Stomach (tissue), 9 donors: ENCODE results near the gene PPEF1. TPM values are rescaled to one million over a fixed set of nuclear protein-coding genes. Genes with fewer than 3 reads are reported as not detected.
"Not testable (repeated sequence)": the region's sequence is repeated elsewhere in the genome, so short reads cannot be mapped to it uniquely, and the experiment has no call there.

Experiments
- DNase-seq, 2 donors: peaks; one replicate each; pipeline versions ENCODE4 v3.0.0 to v3.0.0-alpha.2; 2013 to 2019
- H3K27ac ChIP-seq, 5 donors: fragments of 200-600 bp in 4 of 5; sonication (generic) in 4 of 5; one replicate each; pipeline ENCODE4 v1.5.1; 2013 to 2019; ENCODE audit warnings: mild to moderate bottlenecking in 1 of 5, moderate library complexity in 1 of 5
- H3K27me3 ChIP-seq, 3 donors: fragments of 200-600 bp; sonication (generic); one replicate each; pipeline ENCODE4 v1.5.1; 2017 to 2019; ENCODE audit warnings: mixed run types in 1 of 3
- H3K36me3 ChIP-seq, 4 donors: fragments of 200-600 bp; sonication (generic); 1 replicate in 3 of 4; 2 replicates in 1 of 4; pipeline ENCODE4 v1.5.1; 2016 to 2019
- H3K4me1 ChIP-seq, 4 donors: fragments of 200-600 bp; sonication (generic); one replicate each; pipeline ENCODE4 v1.5.1; 2016 to 2019
- H3K4me3 ChIP-seq, 4 donors: fragments of 200-600 bp; sonication (generic) in 3 of 4; one replicate each; pipeline ENCODE4 v1.5.1; 2016 to 2019; ENCODE audit warnings: mild to moderate bottlenecking in 1 of 4
- H3K9me3 ChIP-seq, 4 donors: fragments of 200-600 bp; sonication (generic); one replicate each; pipeline ENCODE4 v1.5.1; 2016 to 2019
- CTCF ChIP-seq, 7 experiments: fragments of 450-650 bp in 4 of 7; fragments of 200-600 bp in 3 of 7; sonication (generic) in 3 of 7; IDR thresholded peaks; one replicate each; pipeline ENCODE4 v1.5.1; 2016 to 2019; ENCODE audit warnings: antibody characterized with exemption in 7 of 7, control low read depth in 2 of 7, mild to moderate bottlenecking in 1 of 7
- EP300 ChIP-seq: sonication (generic); formaldehyde crosslinking; IDR thresholded peaks from one replicate; pipeline ENCODE4 v1.6.1; 2017; ENCODE audit warnings: antibody characterized with exemption
- POLR2A ChIP-seq, 4 donors: fragments of 450-650 bp; IDR thresholded peaks; one replicate each; pipeline ENCODE4 v1.6.1; 2016; ENCODE audit warnings: antibody characterized with exemption in 4 of 4, control low read depth in 2 of 4, mild to moderate bottlenecking in 1 of 4, moderate library complexity in 1 of 4
- POLR2AphosphoS5 ChIP-seq, 3 donors: sonication (generic); formaldehyde crosslinking; IDR thresholded peaks; one replicate each; pipeline ENCODE4 v1.6.1; 2016; ENCODE audit warnings: antibody characterized with exemption in 3 of 3
- WGBS, 5 donors: extraction: QIAGEN DNeasy Blood & Tissue Kit in 3 of 5; methylation state at CpG; one replicate each; pipeline versions ENCODE4 v1.1.5 to v1.1.7; 2013 to 2018; 5-methylcytosine and 5-hydroxymethylcytosine counted together
- intact Hi-C: fragments of 100-400 bp; cut with DNase I; formaldehyde crosslinking; loops from one replicate; pipeline ENCODE4 v1.15.1; 2023; ENCODE audit warnings: low total_unique reads
- polyA plus RNA-seq, 3 donors: library from polyadenylated mRNA; stranded (reverse); fragments of 200-250 nt; gene quantifications; one replicate each; pipeline ENCODE4 v1.2.3, GENCODE V29; 2013
- total RNA-seq, 5 donors: library from RNA; depleted of rRNA; stranded (reverse); fragments of >200 nt; gene quantifications; one replicate each; pipeline versions ENCODE4 v1.1.0 to v1.2.3, GENCODE V29; 2014 to 2016
- donor health status: healthy with polysubstance abuse.
- donor health status: Bipolar disorder and iron deficiency.
- donor health status: healthy.

PPEF1 gene
- total and polyA plus RNA-seq, 8 donors: 0.08 to 1.3 (median 0.22) TPM; not detected in 4

- no peak for TF ChIP-seq POLR2A (IDR thresholded peaks at IDR 0.05)
- Histone ChIP-seq H3K27me3 (no peaks in the 10 kb centered on the region), H3K4me1 (no peaks in the 10 kb centered on the region), H3K36me3 (no peaks in the 10 kb centered on the region), H3K9me3 (no peaks in the 10 kb centered on the region), H3K4me3 (no peak overlapping the region), H3K27ac (no peak overlapping the region)
- intact Hi-C loops: no loop called here
- 60 to 72% (median 63%) methylated on average over 8 to 11 of the region's 11 CpGs for WGBS, 5 donors
- DNase-seq: no peak
These were observed 50.8 kb downstream of the PPEF1 start for GRCh38 chrX:18757956-18758932.

GRCh38 chrX:18761750-18762149 lies 54.3 kb downstream of the PPEF1 start:
- DNase-seq: no peak
- intact Hi-C loops: no loop called here
- TF ChIP-seq CTCF (IDR thresholded peaks at IDR 0.05) (no peak), POLR2A (IDR thresholded peaks at IDR 0.05) (no peak), EP300 (no peak), POLR2AphosphoS5 (IDR thresholded peaks at IDR 0.05) (no peak)

GRCh38 chrX:18763106-18763505 lies 55.7 kb downstream of the PPEF1 start:
- WGBS, 5 donors: 56 to 77% (median 68%) methylated on average over 3 of the region's 3 CpGs

More at GRCh38 chrX:18761750-18762149, 54.3 kb downstream of the PPEF1 start:
- Histone ChIP-seq H3K9me3 (no peaks in the 10 kb centered on the region), H3K36me3 (no peaks in the 10 kb centered on the region), H3K4me1 (no peaks in the 10 kb centered on the region), H3K4me3 (no peak overlapping the region), H3K27me3 (no peaks in the 10 kb centered on the region), H3K27ac (no peak overlapping the region)
- 84 to 98% (median 91%) methylated on average over 3 of the region's 3 CpGs for WGBS, 5 donors

GRCh38 chrX:18769364-18769763 lies 61.9 kb downstream of the PPEF1 start:
- no peak overlapping the region for H3K4me3 ChIP-seq
- no peak for TF ChIP-seq POLR2AphosphoS5 (IDR thresholded peaks at IDR 0.05)
- DNase-seq: no peak
- no peaks in the 10 kb centered on the region for H3K36me3 ChIP-seq
- H3K27ac ChIP-seq: no peak overlapping the region
- WGBS, 5 donors: 50 to 66% (median 63%) methylated on average over 1 of the region's 1 CpG
- intact Hi-C loops: no loop called here
- H3K9me3 ChIP-seq: peaks cover 0 to 13% (median 5%) of the 10 kb centered on the region in 4 donors
- H3K27me3 ChIP-seq: no peaks in the 10 kb centered on the region
- no peaks in the 10 kb centered on the region for H3K4me1 ChIP-seq

More at GRCh38 chrX:18763106-18763505, 55.7 kb downstream of the PPEF1 start:
- DNase-seq, H3K4me1 ChIP-seq, H3K27me3 ChIP-seq, H3K27ac ChIP-seq, H3K4me3 ChIP-seq, H3K9me3 ChIP-seq, intact Hi-C loops, H3K36me3 ChIP-seq: not testable (repeated sequence)

- Histone ChIP-seq H3K4me3 (no peak overlapping the region), H3K36me3 (no peaks in the 10 kb centered on the region), H3K9me3 (peaks cover 0 to 13% (median 5%) of the 10 kb centered on the region in 4 donors), H3K4me1 (no peaks in the 10 kb centered on the region), H3K27me3 (no peaks in the 10 kb centered on the region), H3K27ac (no peak overlapping the region)
- WGBS, 5 donors: 44 to 53% (median 52%) methylated on average over 7 of the region's 7 CpGs
- intact Hi-C loops: no loop called here
- peak in 1 of 2 donors; percentile 27 for DNase-seq
- no peak for TF ChIP-seq POLR2AphosphoS5 (IDR thresholded peaks at IDR 0.05)
- TF ChIP-seq CTCF (IDR thresholded peaks at IDR 0.05): no peak
- TF ChIP-seq EP300: no peak
- TF ChIP-seq POLR2A (IDR thresholded peaks at IDR 0.05): no peak
These were observed 62.5 kb downstream of the PPEF1 start for GRCh38 chrX:18769812-18770573.
